HCT116 (cell line): ENCODE results near the gene KCNJ4. TPM values are rescaled to one million over a fixed set of nuclear protein-coding genes. Genes with fewer than 3 reads are reported as not detected.

Experiments used
- ATAC-seq: fragments of 200-7000 bp; cut with Tn5 transposase; 2 replicates; pipeline ENCODE4 v1.9.1; 2020; ENCODE audit warnings: mild to moderate bottlenecking, moderate library complexity
- BruUV-seq: library from RNA; stranded (reverse); fragments of 400-500 nt; replicated peaks from 2 replicates; lab custom pipeline; 2021; lab: Mats Ljungman, UMichigan
- CTCF ChIA-PET: fragments of 300-600 bp; sonication (Branson Sonifier 250); formaldehyde crosslinking; loops from one replicate; lab custom pipeline; 2021; ENCODE audit warnings: antibody characterized with exemption; lab: Charles Lee
- POLR2A ChIA-PET: fragments of 300-600, 350-600 bp; sonication (Branson Sonifier 250); formaldehyde crosslinking; loops from one replicate; lab custom pipeline; 2021; ENCODE audit warnings: antibody characterized with exemption; lab: Charles Lee
- RAD21 ChIA-PET, 2 experiments: fragments of 300-600 bp; sonication (Branson Sonifier 250); formaldehyde crosslinking; loops; one replicate each; lab custom pipeline; 2023; ENCODE audit warnings: low total read pairs in 2 of 2; ENCODE audit not compliant: uncharacterized antibody in 2 of 2, unreplicated experiment in 2 of 2, low non-redundant PET in 1 of 2; lab: Charles Lee
- DNase-seq: peaks from one replicate; pipeline ENCODE4 v3.0.0-alpha.2; 2010; ENCODE audit warnings: low read depth, low spot score
- H2AFZ ChIP-seq: fragments of 200-600 bp; shearing (Covaris generic), sonication (generic); 2 replicates; pipeline ENCODE4 v1.6.1; 2017; ENCODE audit warnings: low read depth, mixed run types, mixed read lengths, antibody characterized with exemption, low read length; ENCODE audit not compliant: poor library complexity, severe bottlenecking
- H3K27ac ChIP-seq: 2 replicates; pipeline ENCODE4 v1.5.1; 2012; ENCODE audit warnings: low read depth, low read length
- H3K27me3 ChIP-seq: fragments of 200-600 bp; sonication (generic); 2 replicates; pipeline ENCODE4 v1.6.1; 2016; ENCODE audit warnings: mixed run types, low read length, mixed read lengths; ENCODE audit not compliant: insufficient read depth
- H3K36me3 ChIP-seq, 2 experiments: fragments of 200-500 bp in 1 of 2; fragments of 200-600 bp in 1 of 2; sonication (Bioruptor generic) in 1 of 2; sonication (generic) in 1 of 2; 2 replicates each; pipeline versions ENCODE4 v1.5.1 to v1.6.1; 2014 to 2016; ENCODE audit warnings: low read length in 2 of 2, inconsistent platforms in 1 of 2, mixed read lengths in 1 of 2, mixed run types in 1 of 2; ENCODE audit not compliant: insufficient read depth in 2 of 2, control insufficient read depth in 1 of 2
- H3K4me1 ChIP-seq, 2 experiments: fragments of 200-600 bp in 1 of 2; sonication (generic) in 1 of 2; 2 replicates each; pipeline versions ENCODE4 v1.5.1 to v1.6.1; 2012 to 2017; ENCODE audit warnings: low read length in 2 of 2, inconsistent platforms in 1 of 2, mild to moderate bottlenecking in 1 of 2, mixed read lengths in 1 of 2, mixed run types in 1 of 2, moderate library complexity in 1 of 2; ENCODE audit not compliant: insufficient read depth in 2 of 2, control insufficient read depth in 1 of 2
- H3K4me2 ChIP-seq: fragments of 200-600 bp; sonication (generic); 2 replicates; pipeline ENCODE4 v1.6.1; 2017; ENCODE audit warnings: mixed run types, low read length, mixed read lengths
- H3K4me3 ChIP-seq, 2 experiments: fragments of 200-600 bp in 1 of 2; sonication (generic) in 1 of 2; replicated peaks in 1 of 2; 2 replicates each; pipeline ENCODE4 v1.5.1; 2011 to 2016; ENCODE audit warnings: low read length in 2 of 2, control low read depth in 1 of 2, low read depth in 1 of 2, mild to moderate bottlenecking in 1 of 2, mixed read lengths in 1 of 2, mixed run types in 1 of 2
- H3K79me2 ChIP-seq: fragments of 200-600 bp; sonication (generic); 2 replicates; pipeline ENCODE4 v1.6.1; 2017; ENCODE audit warnings: mild to moderate bottlenecking, mixed run types, low read length, moderate library complexity, mixed read lengths; ENCODE audit not compliant: insufficient read depth
- H3K9ac ChIP-seq: fragments of 200-600 bp; sonication (generic); 2 replicates; pipeline ENCODE4 v1.6.1; 2016; ENCODE audit warnings: low read length, mixed read lengths
- H3K9me2 ChIP-seq: fragments of 200-600 bp; sonication (generic), shearing (Covaris generic); 2 replicates; pipeline ENCODE4 v1.6.1; 2017; ENCODE audit warnings: mixed run types, mild to moderate bottlenecking, moderate library complexity; ENCODE audit not compliant: insufficient read depth
- H3K9me3 ChIP-seq, 2 experiments: fragments of 200-500 bp in 1 of 2; fragments of 200-600 bp in 1 of 2; sonication (Bioruptor generic) in 1 of 2; sonication (generic) in 1 of 2; 2 replicates each; pipeline ENCODE4 v1.6.1; 2014 to 2017; ENCODE audit warnings: low read length in 2 of 2, mixed read lengths in 2 of 2, inconsistent platforms in 1 of 2, low read depth in 1 of 2, mild to moderate bottlenecking in 1 of 2, mixed run types in 1 of 2, moderate library complexity in 1 of 2; ENCODE audit not compliant: control insufficient read depth in 1 of 2, insufficient read depth in 1 of 2
- H4K20me1 ChIP-seq: fragments of 200-600 bp; sonication (generic), shearing (Covaris generic); 2 replicates; pipeline ENCODE4 v1.6.1; 2017; ENCODE audit warnings: mixed run types, mild to moderate bottlenecking, moderate library complexity; ENCODE audit not compliant: insufficient read depth
- CBX3 ChIP-seq: IDR thresholded peaks from 2 replicates; pipeline ENCODE4 v1.6.1; 2012; ENCODE audit warnings: low read depth
- CEBPB ChIP-seq: IDR thresholded peaks from 2 replicates; pipeline ENCODE4 v1.6.1; 2012; ENCODE audit warnings: low read depth
- EGR1 ChIP-seq: IDR thresholded peaks from 2 replicates; pipeline ENCODE4 v1.6.1; 2012; ENCODE audit warnings: low read depth
- ELF1 ChIP-seq: IDR thresholded peaks from 2 replicates; pipeline ENCODE4 v1.6.1; 2012; ENCODE audit warnings: low read depth, borderline replicate concordance
- EZH2 ChIP-seq: fragments of 200-600 bp; sonication (generic); IDR thresholded peaks from 2 replicates; pipeline ENCODE4 v1.6.1; 2017; ENCODE audit warnings: antibody characterized with exemption, mixed run types
- FOSL1 ChIP-seq: IDR thresholded peaks from 2 replicates; pipeline ENCODE4 v1.6.1; 2012; ENCODE audit warnings: low read depth
- JUND ChIP-seq: IDR thresholded peaks from 2 replicates; pipeline ENCODE4 v1.6.1; 2012
- POLR2AphosphoS5 ChIP-seq: IDR thresholded peaks from 2 replicates; pipeline ENCODE4 v1.6.1; 2011; ENCODE audit warnings: mild to moderate bottlenecking, low read depth, low read length, moderate library complexity
- RAD21 ChIP-seq: IDR thresholded peaks from 2 replicates; pipeline ENCODE4 v1.6.1; 2012; ENCODE audit warnings: low read depth, mild to moderate bottlenecking
- SIN3A ChIP-seq: IDR thresholded peaks from 2 replicates; pipeline ENCODE4 v1.6.1; 2012; ENCODE audit warnings: low read depth
- SP1 ChIP-seq: IDR thresholded peaks from 2 replicates; pipeline ENCODE4 v1.6.1; 2012; ENCODE audit warnings: low read depth
- SRF ChIP-seq: IDR thresholded peaks from 2 replicates; pipeline ENCODE4 v1.6.1; 2012; ENCODE audit warnings: low read depth
- TCF7L2 ChIP-seq: IDR thresholded peaks from 2 replicates; pipeline ENCODE4 v1.7.0; 2011; ENCODE audit warnings: borderline replicate concordance, inconsistent platforms; ENCODE audit not compliant: insufficient read depth, insufficient read length; ENCODE audit errors: extremely low read depth
- YY1 ChIP-seq: IDR thresholded peaks from 2 replicates; pipeline ENCODE4 v1.6.1; 2011; ENCODE audit warnings: low read length, low read depth, moderate library complexity, mild to moderate bottlenecking; ENCODE audit not compliant: insufficient replicate concordance; ENCODE audit errors: extremely low read depth
- ZFX ChIP-seq: fragments of 450-650 bp; IDR thresholded peaks from 2 replicates; pipeline ENCODE4 v1.6.1; 2017
- ZNF274 ChIP-seq: fragments of 200-500 bp; sonication (Bioruptor generic); IDR thresholded peaks from 2 replicates; pipeline ENCODE4 v1.6.1; 2014; ENCODE audit warnings: mild to moderate bottlenecking, low read depth, low read length, inconsistent platforms
- intact Hi-C: fragments of 100-400 bp; cut with micrococcal nuclease; formaldehyde crosslinking; loops from 2 replicates; pipeline ENCODE4 v1.10.0; 2022
- total RNA-seq: library from RNA; stranded (reverse); gene quantifications from one replicate; pipeline ENCODE4 v1.2.1, GENCODE V29; 2021; ENCODE audit not compliant: unreplicated experiment
- TF ChIP-seq, protein P1 (sequence below): IDR thresholded peaks from 2 replicates; pipeline ENCODE4 v1.6.1; 2011; ENCODE audit warnings: mild to moderate bottlenecking, low read length, moderate library complexity; ENCODE audit not compliant: insufficient replicate concordance; ENCODE audit errors: extremely low read depth
- TF ChIP-seq, protein P2 (sequence below): IDR thresholded peaks from 2 replicates; pipeline ENCODE4 v1.6.1; 2012; ENCODE audit warnings: low read depth
- TF ChIP-seq, protein P3 (sequence below), 3 experiments: fragments of 200-600 bp in 1 of 3; sonication (generic) in 1 of 3; IDR thresholded peaks in 2 of 3; conservative IDR thresholded peaks in 1 of 3; 2 replicates each; pipeline ENCODE4 v1.5.1; 2012 to 2017; ENCODE audit warnings: low read depth in 2 of 3, low read length in 2 of 3, antibody characterized with exemption in 1 of 3, borderline replicate concordance in 1 of 3, control low read depth in 1 of 3, mild to moderate bottlenecking in 1 of 3, mixed read lengths in 1 of 3, mixed run types in 1 of 3, moderate library complexity in 1 of 3; ENCODE audit not compliant: insufficient read depth in 1 of 3
- TF ChIP-seq, protein P4 (sequence below): IDR thresholded peaks from 2 replicates; pipeline ENCODE4 v1.6.1; 2012

Gene KCNJ4
- total RNA-seq, 1 experiment from 2014 or later: not detected

DNA sequence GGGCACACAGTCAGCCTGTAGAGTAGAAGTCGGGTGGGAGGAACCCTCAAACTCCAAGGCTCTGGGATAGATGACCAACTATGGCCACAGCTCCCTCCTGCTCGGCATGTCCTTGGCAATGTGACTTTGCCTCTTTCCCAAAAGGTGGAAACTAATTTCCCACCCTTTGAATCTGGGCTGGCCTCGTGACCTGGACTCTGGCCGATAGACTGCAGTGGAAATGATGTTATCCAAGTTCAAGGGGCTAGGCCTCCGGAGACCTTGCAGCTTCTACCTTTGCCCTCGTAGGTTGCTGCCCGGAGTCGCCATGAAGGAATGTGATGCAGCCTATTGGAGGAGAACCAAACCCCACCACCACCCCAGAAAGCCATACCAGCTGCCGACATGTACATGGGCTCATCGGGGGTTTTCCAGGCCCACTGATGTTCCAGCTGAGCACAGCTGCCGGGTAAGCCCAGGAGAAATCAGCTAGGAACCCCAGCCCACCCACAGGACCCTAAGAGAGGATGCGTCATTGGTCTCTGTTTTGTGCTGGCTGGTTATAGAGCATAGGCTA, 30.4 kb downstream of the KCNJ4 start:
- ChIA-PET CTCF (interaction anchor here (1.9 kb wide), 1 partner anchor 11 kb away, joined by 5 read pairs; no protein-coding TSS in a partner anchor), POLR2A (no interaction called here)
- BruUV-seq: no TSS peak
- ATAC-seq: no peak
- no peak for TF ChIP-seq CEBPB
- no peak for TF ChIP-seq EZH2
- no peak for TF ChIP-seq TCF7L2
- no peak for TF ChIP-seq EGR1
- TF ChIP-seq YY1: no peak
- TF ChIP-seq FOSL1: no peak
- TF ChIP-seq, protein P1, sequence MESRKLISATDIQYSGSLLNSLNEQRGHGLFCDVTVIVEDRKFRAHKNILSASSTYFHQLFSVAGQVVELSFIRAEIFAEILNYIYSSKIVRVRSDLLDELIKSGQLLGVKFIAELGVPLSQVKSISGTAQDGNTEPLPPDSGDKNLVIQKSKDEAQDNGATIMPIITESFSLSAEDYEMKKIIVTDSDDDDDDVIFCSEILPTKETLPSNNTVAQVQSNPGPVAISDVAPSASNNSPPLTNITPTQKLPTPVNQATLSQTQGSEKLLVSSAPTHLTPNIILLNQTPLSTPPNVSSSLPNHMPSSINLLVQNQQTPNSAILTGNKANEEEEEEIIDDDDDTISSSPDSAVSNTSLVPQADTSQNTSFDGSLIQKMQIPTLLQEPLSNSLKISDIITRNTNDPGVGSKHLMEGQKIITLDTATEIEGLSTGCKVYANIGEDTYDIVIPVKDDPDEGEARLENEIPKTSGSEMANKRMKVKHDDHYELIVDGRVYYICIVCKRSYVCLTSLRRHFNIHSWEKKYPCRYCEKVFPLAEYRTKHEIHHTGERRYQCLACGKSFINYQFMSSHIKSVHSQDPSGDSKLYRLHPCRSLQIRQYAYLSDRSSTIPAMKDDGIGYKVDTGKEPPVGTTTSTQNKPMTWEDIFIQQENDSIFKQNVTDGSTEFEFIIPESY: no peak
- TF ChIP-seq, protein P2, sequence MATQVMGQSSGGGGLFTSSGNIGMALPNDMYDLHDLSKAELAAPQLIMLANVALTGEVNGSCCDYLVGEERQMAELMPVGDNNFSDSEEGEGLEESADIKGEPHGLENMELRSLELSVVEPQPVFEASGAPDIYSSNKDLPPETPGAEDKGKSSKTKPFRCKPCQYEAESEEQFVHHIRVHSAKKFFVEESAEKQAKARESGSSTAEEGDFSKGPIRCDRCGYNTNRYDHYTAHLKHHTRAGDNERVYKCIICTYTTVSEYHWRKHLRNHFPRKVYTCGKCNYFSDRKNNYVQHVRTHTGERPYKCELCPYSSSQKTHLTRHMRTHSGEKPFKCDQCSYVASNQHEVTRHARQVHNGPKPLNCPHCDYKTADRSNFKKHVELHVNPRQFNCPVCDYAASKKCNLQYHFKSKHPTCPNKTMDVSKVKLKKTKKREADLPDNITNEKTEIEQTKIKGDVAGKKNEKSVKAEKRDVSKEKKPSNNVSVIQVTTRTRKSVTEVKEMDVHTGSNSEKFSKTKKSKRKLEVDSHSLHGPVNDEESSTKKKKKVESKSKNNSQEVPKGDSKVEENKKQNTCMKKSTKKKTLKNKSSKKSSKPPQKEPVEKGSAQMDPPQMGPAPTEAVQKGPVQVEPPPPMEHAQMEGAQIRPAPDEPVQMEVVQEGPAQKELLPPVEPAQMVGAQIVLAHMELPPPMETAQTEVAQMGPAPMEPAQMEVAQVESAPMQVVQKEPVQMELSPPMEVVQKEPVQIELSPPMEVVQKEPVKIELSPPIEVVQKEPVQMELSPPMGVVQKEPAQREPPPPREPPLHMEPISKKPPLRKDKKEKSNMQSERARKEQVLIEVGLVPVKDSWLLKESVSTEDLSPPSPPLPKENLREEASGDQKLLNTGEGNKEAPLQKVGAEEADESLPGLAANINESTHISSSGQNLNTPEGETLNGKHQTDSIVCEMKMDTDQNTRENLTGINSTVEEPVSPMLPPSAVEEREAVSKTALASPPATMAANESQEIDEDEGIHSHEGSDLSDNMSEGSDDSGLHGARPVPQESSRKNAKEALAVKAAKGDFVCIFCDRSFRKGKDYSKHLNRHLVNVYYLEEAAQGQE: no peak
- TF ChIP-seq CBX3: no peak
- TF ChIP-seq JUND: no peak
- no peak for TF ChIP-seq ZFX
- no peak for TF ChIP-seq ZNF274
- TF ChIP-seq, protein P3, sequence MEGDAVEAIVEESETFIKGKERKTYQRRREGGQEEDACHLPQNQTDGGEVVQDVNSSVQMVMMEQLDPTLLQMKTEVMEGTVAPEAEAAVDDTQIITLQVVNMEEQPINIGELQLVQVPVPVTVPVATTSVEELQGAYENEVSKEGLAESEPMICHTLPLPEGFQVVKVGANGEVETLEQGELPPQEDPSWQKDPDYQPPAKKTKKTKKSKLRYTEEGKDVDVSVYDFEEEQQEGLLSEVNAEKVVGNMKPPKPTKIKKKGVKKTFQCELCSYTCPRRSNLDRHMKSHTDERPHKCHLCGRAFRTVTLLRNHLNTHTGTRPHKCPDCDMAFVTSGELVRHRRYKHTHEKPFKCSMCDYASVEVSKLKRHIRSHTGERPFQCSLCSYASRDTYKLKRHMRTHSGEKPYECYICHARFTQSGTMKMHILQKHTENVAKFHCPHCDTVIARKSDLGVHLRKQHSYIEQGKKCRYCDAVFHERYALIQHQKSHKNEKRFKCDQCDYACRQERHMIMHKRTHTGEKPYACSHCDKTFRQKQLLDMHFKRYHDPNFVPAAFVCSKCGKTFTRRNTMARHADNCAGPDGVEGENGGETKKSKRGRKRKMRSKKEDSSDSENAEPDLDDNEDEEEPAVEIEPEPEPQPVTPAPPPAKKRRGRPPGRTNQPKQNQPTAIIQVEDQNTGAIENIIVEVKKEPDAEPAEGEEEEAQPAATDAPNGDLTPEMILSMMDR (IDR thresholded peaks at IDR 0.05 in 2 of 3, conservative IDR thresholded peaks at IDR 0.05 in 1 of 3; ENCODE audit: borderline replicate concordance in 1 of 3, insufficient read depth in 1 of 3, low read depth in 2 of 3, low read length in 2 of 3): no peak
- TF ChIP-seq, protein P4, sequence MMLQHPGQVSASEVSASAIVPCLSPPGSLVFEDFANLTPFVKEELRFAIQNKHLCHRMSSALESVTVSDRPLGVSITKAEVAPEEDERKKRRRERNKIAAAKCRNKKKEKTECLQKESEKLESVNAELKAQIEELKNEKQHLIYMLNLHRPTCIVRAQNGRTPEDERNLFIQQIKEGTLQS: no peak
- no peak for TF ChIP-seq SP1
- no peak for TF ChIP-seq SRF
- no peak for TF ChIP-seq SIN3A
- TF ChIP-seq POLR2AphosphoS5: no peak
- TF ChIP-seq RAD21: no peak
- no peak for TF ChIP-seq ELF1
- TF ChIP-seq, all 23 proteins: peak for 0
- Histone ChIP-seq H3K4me1 (peaks cover 8 to 31% of the 10 kb centered on the region in 2 experiments), H3K79me2 (no peaks in the 10 kb centered on the region), H3K9me3 (no peaks in the 10 kb centered on the region), H2AFZ (no peak overlapping the region), H3K4me2 (no peak overlapping the region), H3K36me3 (no peaks in the 10 kb centered on the region), H3K27me3 (no peaks in the 10 kb centered on the region), H3K9me2 (no peaks in the 10 kb centered on the region), H3K4me3 (no peak overlapping the region), H3K27ac (no peak overlapping the region), H3K9ac (no peak overlapping the region), H4K20me1 (no peaks in the 10 kb centered on the region)
- no peak for DNase-seq
- RAD21 ChIA-PET: interaction anchor here in 1 of 2 experiments (0.5 kb wide), 1 partner anchor 67 kb away, joined by 3 read pairs; no protein-coding TSS in a partner anchor
- intact Hi-C loops: no loop called here
